NCI-H460 (cell line): Measurements from ENCODE around the gene NXPH2. TPM values are rescaled to one million over a fixed set of nuclear protein-coding genes. Genes with fewer than 3 reads are reported as not detected.
A peak's percentile ranks its signal among the peaks of the same experiment; 100 is the strongest.
"Not testable (repeated sequence)": the region's sequence is repeated elsewhere in the genome, so short reads cannot be mapped to it uniquely, and the experiment has no call there.

Experiments used
- DNase-seq: peaks from one replicate; pipeline ENCODE4 v3.0.0-alpha.2; 2016; ENCODE audit warnings: low read depth; ENCODE audit errors: extremely low read depth
- total RNA-seq: library from RNA; depleted of rRNA; stranded (reverse); fragments of >200 nt; shearing (Covaris generic); gene quantifications from 2 replicates; pipeline ENCODE4 v1.2.3, GENCODE V29; 2014

The NXPH2 gene
- total RNA-seq, 1 experiment from 2014 or later: 0.89 TPM

- DNase-seq: no peak
These were observed 19.5 kb downstream of the NXPH2 start for GRCh38 chr2:138760676-138761075.

- DNase-seq: no peak
These were observed 22.8 kb downstream of the NXPH2 start for GRCh38 chr2:138757384-138757783.

DNA sequence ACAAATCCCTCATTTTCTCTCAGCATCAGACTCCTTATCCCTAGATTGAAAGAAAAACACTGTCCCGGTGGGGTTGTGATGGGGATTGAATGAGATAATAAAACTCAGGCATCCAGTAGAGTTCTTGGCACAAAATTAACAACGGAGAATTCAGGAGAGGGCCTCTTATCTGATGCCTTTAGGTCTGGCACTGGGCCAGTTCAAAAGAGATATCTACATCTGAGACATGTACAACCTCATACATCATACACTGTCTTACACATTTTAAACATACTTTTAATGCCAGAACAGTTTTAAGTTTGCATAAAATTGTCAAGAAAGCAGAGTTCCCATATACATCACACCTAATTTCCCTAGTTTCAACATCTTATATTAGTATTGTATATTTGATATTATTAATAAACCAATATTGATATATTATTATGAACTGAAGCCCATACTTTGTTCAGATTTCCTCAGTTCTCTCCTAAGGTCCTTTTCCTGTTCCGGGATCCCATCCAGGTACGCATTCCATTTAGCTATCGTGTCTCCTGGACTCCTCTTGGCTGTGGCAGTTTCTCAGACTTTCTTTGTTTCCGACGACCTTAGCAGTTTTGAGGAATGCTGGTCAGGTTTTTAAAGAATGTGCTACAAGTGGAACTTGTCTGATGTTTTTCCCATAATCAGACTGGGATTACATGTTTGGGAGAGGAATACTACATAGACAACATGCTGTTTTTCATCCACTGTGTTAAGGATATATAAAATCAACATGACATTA, 27.8 kb downstream of the NXPH2 start:
- no peak for DNase-seq

DNA sequence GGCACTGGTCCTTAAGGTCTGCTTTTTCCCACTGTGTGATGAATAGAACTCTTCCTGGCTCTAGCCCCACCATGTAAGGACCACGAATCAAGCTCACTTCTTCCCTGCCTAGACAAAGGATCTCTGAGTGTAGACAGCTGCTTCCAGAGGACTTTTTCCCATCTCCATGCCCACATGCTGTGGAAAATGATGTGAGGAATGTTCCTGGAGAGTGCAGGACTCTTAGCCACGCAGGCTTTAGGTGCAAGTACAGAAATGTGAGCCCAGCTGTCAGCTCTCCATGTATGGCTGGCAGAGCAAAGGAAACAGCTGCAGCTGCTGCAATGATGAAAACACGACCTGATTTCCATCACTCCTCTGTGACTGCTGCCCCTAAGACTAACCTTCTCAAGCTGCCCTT, 35.5 kb downstream of the NXPH2 start:
- no peak for DNase-seq

GRCh38 chr2:138742441-138743057, 37.6 kb downstream of the NXPH2 start:
- no peak for DNase-seq

GRCh38 chr2:138741851-138742250, 38.3 kb downstream of the NXPH2 start:
- no peak for DNase-seq

GRCh38 chr2:138737009-138737554, 43.1 kb downstream of the NXPH2 start:
- DNase-seq: not testable (repeated sequence)

DNA sequence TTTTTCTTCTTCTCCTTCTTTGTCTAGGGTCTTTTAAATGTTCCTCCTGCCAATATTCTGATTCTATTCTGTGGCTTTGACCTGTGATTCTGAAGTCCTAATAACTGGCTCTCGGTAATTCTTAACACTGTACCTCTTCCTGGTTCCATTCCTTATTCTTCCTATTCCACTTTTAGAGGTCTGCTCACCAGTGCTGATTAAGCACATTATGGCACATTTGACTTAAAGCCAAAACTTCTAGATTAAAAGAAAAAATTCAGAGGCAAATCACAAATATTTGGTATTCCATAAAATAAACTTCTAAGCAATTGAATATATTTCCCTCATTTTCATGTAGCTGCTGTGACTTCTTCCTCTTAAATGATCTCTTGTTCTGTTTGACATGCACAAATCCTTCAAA, 47.5 kb downstream of the NXPH2 start:
- DNase-seq: no peak

- DNase-seq: no peak
These were observed 49.6 kb downstream of the NXPH2 start for GRCh38 chr2:138730497-138731030.

DNA sequence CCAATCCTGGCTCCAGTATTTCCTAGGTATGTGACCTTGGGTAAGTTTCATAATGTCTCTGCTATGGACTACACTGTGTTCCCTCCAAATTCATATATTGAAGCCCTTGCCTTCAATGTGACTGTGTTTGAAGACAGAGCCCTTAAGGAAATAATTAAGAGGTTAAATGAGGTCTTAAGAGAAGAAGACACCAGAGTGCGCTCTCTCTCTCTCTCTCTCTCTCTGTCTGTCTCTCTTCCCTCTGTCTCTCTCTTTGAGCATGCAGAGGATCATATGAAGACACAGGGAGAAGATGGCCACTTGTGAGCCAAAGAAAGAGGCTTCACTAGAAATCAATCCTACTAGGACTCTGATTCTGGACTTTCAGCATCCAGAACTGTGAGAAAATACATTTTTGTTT, 52.2 kb downstream of the NXPH2 start:
- no peak for DNase-seq

GRCh38 chr2:138726681-138727080, 53.5 kb downstream of the NXPH2 start:
- no peak for DNase-seq

DNA sequence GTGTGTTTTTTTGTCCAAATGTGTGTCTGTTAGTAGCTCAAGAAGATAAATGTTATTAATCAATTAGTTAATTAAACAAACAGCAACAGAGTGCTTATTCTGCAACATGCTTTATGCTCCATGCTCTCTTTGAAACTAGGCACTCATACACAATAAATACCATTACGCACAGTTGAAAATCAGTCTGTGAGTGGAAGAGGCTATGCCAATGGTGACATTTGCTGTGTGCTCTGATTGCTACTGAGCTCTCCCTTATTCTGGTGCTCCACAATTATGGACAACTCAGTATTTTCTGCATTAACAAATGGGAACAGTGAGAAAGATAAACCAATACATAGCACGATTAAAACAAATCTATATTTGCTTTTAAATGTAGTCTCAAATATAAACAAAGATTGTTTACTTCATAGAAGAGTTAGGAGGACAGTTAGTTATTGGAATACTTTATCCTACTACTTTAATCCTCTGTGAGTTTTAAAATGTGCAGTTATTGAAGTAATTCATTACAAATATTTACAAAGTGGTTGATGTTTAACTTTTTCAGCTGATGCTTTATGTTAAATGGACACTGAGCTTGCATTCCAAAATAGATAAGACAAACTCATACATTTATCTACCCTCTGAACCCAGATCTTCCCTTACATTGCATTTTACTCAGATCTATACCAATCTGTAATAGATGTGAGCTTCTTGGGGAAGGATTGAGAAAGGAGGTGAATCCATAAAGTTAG, 55.3 kb downstream of the NXPH2 start:
- no peak for DNase-seq

GRCh38 chr2:138724327-138724726, 55.9 kb downstream of the NXPH2 start:
- DNase-seq: no peak

DNA sequence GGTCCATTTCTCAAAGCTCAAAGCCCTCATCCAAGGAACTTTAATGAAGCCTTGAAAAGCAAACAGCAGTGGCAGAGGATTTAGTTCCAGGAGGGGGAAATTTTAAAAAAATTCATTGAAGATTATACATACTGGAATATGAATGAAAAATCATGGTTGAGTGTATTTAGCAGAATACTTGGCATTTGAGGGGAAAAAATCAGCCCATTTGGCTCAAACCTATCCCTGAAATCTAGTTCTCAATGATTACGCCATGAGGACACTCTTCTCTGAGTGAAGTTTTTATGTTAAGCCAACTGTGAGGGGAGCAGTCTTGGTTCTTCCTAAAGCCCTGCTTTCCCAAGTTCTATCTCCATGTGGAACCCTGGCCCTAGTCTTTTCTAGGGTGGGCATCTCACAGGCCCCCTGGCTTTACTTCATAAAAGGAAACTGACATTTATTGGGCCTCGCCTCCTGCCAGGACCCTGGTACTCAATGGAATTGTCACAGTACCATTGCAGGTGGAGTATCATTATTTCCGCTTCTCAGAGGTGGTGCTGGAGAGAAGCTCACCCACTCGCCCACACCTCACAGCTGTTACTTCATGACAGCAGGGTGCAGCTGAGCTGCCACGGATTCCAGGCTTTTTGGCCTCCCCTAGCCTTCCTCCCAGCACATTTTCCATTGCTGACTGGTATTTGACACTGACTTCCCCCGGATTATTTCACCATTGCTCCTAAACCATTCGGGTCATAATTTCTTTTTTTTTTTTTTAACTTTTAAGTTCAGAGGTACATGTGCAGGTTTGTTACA, 56.8 kb downstream of the NXPH2 start:
- DNase-seq: no peak

DNA sequence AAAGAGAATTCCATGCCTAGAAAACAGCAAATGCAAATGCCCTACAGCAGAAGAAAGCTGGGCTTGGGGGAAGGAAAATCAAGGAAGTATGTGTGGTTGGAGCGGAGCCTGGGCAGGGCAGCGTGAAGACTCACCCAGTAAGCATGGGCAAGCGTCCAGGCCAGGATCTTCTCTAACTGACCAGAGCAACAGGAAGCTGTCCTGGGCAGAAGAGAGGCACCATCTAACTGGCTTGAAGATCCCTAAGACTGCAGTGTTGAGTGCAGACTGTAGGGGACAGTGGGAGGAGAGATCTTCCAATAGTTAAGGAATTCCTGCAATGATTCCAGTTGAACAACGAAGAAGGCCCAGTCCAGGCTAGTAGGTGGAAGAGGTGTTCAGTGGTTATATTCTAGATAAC, 57.9 kb downstream of the NXPH2 start:
- DNase-seq: no peak

DNA sequence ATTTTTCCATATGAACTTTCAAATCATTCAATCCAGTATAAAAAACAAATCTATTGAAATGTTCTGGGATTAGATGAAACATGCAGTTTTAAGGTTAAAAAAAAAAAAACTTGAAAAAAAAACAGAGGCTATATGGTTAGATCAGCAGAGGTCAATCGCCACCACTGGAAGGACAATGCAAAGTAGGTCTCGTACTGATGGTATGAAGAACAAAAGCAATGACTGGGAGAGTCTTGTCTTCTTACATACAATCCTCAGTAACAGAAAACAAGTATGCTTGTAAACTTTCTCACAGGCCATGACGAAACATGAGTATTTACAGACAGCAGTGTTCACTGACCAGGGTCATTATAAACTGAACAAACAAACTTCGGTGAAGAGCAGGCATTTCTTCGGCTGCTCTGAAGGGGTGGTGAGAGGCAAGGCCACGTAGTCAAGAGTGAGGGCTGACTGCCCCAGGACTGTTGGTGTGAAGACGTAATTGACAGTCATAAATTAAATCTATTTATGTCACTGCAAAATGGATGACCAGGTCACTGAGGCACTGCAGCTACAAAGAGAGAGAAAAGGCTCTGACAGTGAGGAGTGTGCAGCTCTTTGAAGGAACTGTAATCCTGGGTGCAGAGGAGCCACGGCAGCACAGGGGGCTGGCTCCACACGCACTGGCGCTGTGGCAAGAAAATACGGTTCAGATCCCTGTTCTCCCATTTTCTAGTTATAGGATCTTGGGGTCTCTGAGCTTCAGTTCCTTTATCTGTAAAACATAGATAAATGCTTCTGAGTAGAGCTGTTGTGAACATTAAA, 60.0 kb downstream of the NXPH2 start:
- no peak for DNase-seq

DNA sequence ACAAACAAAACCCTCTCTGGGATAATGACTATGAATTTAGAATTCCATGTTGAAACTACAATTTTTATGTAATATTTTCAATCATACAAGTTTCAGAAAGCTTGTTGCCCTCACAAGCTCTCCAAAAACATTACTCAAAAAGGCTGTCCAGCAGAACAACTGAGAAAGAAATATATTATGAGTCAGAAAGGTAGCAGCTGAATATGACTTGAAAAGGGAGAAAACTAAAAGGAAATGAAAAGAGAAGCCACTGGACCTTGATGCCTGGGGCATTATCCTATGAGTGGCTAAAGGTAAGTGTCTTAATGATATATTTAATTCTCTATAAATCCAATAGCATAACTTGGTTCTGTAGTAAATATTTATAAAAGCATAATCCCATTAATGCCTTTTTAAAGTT, 61.8 kb downstream of the NXPH2 start:
- DNase-seq: no peak

DNA sequence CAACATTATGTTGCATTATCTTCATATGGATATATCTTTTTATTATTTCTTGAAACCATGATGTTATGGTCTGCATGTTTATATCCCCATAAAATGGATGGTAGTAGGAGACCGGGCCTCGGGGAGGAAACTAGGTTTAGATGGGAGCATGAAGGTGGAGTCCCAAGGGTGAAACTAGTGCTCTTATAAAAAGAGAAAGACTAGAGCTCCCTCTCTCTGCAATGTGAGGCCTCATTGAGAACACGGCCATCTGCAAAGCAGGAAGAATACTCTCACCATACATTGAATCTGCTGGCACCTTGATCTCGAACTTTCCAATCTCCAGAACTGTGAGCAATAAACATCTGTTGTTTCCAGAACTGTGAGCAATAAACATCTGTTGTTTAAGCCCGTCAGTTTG, 64.0 kb downstream of the NXPH2 start:
- DNase-seq: peak; percentile 7

DNA sequence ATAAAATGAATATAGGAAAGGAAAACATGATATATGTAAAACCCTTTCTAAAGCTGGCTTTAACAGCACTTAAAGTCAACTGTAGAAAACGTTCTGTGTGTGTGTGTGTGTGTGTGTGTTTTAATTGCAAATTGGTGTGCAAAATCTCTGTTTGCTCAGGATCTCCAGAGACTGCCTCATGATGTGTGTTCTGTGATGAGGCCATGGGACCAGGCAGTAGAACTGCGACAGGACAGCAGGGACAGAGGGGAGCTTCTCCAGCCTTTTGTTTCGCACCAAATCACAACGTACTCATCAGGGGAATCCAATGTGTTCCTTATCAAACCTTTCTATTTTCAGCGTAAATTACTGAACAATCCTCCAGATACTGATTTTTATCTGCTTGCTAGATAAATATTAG, 66.7 kb downstream of the NXPH2 start:
- DNase-seq: no peak

GRCh38 chr2:138713069-138713496, 67.1 kb downstream of the NXPH2 start:
- no peak for DNase-seq
